Activated CD4-positive, alpha-beta memory T cell treated with anti-CD3 and anti-CD28 coated beads, Interleukin-2, amount 10 ng/mL, durations not matched to agents 7 days and 5 days (primary cell): Measurements from ENCODE around the gene NTF4. TPM values are rescaled to one million over a fixed set of nuclear protein-coding genes. Genes with fewer than 3 reads are reported as not detected.
"Not testable (repeated sequence)": the region's sequence is repeated elsewhere in the genome, so short reads cannot be mapped to it uniquely, and the experiment has no call there.

Experiments used
- CTCF ChIA-PET: fragments of 350-600 bp; sonication (Branson Sonifier 250); formaldehyde crosslinking; loops from one replicate; lab custom pipeline; 2021; ENCODE audit warnings: antibody characterized with exemption, inconsistent platforms; lab: Charles Lee
- POLR2A ChIA-PET: fragments of 350-600 bp; sonication (Branson Sonifier 250); formaldehyde crosslinking; loops from one replicate; lab custom pipeline; 2021; ENCODE audit warnings: antibody characterized with exemption; lab: Charles Lee
- DNase-seq: peaks from one replicate; pipeline ENCODE4 v3.0.0-alpha.2; 2020
- H3K27ac Mint-ChIP-seq: one replicate; pipeline ENCODE4 v1.8.0; 2021; ENCODE audit warnings: mild to moderate bottlenecking, mixed read lengths
- H3K27me3 Mint-ChIP-seq: one replicate; pipeline ENCODE4 v1.8.0; 2021; ENCODE audit warnings: mixed read lengths
- H3K36me3 Mint-ChIP-seq: one replicate; pipeline ENCODE4 v1.8.0; 2021; ENCODE audit warnings: low read depth, mixed read lengths
- H3K4me1 Mint-ChIP-seq: one replicate; pipeline ENCODE4 v1.8.0; 2021; ENCODE audit warnings: mixed read lengths
- H3K4me3 Mint-ChIP-seq: one replicate; pipeline ENCODE4 v1.8.0; 2021; ENCODE audit warnings: mild to moderate bottlenecking, mixed read lengths
- H3K9me3 Mint-ChIP-seq: one replicate; pipeline ENCODE4 v1.8.0; 2021; ENCODE audit warnings: mixed read lengths
- total RNA-seq, 2 experiments: library from RNA; stranded (reverse); gene quantifications; one replicate each; pipeline ENCODE4 v1.2.3, GENCODE V29; 2021

NTF4 gene
- total RNA-seq, 2 experiments from 2014 or later, result not detected

DNA sequence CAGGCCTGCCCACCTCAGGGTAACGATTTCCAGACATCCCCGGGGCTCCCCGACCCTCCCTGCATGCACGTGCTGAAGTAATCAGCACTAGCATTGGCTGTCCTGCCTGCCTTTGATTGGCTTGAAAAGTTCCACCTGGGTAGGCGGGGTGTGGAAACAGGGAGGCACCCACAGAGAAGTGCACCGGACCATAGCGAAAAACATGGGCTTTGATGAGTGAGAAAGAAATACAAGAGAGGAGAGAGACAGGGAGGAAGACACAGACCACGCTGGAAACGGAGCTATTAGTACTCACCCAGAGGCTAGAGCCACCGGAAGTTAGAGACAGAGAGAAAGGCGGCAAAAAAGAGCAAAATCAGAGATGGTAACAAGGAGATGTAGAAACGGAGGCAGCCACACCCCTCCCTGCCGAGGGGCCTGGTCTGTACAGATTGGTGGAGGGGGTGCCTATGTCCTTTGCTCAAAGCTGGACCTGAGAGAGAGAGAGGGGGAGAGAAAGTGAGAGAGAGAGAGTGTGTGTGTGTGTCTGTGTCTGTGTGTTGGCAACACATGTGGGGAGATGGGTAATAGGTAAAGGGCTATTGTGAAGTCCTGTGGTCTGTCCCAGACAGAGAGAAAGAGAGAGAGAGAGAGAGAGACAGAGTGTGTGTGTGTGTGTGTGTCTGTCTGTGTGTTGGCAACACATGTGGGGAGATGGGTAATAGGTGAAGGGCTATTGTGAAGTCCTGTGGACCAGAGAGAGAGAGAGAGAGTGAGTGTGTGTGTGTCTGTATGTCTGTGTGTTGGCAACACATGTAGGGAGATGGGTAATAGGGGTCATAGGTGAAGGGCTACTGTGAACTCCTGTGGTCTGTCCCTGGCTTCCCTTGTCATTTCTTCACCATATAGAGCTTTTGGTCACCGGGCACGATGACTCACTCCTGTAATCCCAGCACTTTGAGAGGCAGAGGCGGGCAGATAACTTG is 43.4 kb downstream of the NTF4 start:
- POLR2A ChIA-PET, result interaction anchor here (1.5 kb wide), 1 partner anchor 28 kb away, joined by 3 read pairs; the partner anchor contains the start of genes GYS1 and RUVBL2
- CTCF ChIA-PET, result interaction anchor here (4.7 to 6.0 kb wide), 2 partner anchors 22 to 28 kb away, joined by 28 to 52 read pairs; partner anchors contain the start of genes GYS1 and RUVBL2
- Mint-ChIP-seq H3K4me1 (peaks cover 38% of the 10 kb centered on the region), H3K27ac (no peak overlapping the region), H3K4me3 (no peak overlapping the region), H3K27me3 (peaks cover 9% of the 10 kb centered on the region), H3K36me3 (no peaks in the 10 kb centered on the region), H3K9me3 (no peaks in the 10 kb centered on the region)
- DNase-seq, result no peak

- H3K4me1 Mint-ChIP-seq, result peaks cover 38% of the 10 kb centered on the region
- peaks cover 3% of the 10 kb centered on the region for H3K36me3 Mint-ChIP-seq
- ChIA-PET CTCF (interaction anchor here (0.8 to 6.0 kb wide), 3 partner anchors 21 to 50 kb away, joined by 3 to 52 read pairs (median 28); partner anchors contain the start of genes GYS1 and RUVBL2), POLR2A (interaction anchor here (1.5 kb wide), 1 partner anchor 27 kb away, joined by 3 read pairs; the partner anchor contains the start of genes GYS1 and RUVBL2)
- H3K27me3 Mint-ChIP-seq, result peaks cover 9% of the 10 kb centered on the region
- no peak overlapping the region for H3K27ac Mint-ChIP-seq
- DNase-seq, result no peak
- H3K9me3 Mint-ChIP-seq, result no peaks in the 10 kb centered on the region
- H3K4me3 Mint-ChIP-seq, result no peak overlapping the region
These were observed 44.3 kb downstream of the NTF4 start for GRCh38 chr19:49020342-49020741.

- Mint-ChIP-seq H3K27ac (peak overlapping the region; percentile 62), H3K36me3 (peaks cover 4% of the 10 kb centered on the region), H3K9me3 (no peaks in the 10 kb centered on the region), H3K27me3 (peaks cover 9% of the 10 kb centered on the region), H3K4me1 (peaks cover 38% of the 10 kb centered on the region), H3K4me3 (peak overlapping the region; percentile 82)
- DNase-seq, result peak; percentile 71
- CTCF ChIA-PET, result interaction anchor here (0.8 to 6.0 kb wide), 6 partner anchors 12 to 179 kb away, joined by 3 to 52 read pairs (median 3); partner anchors contain the start of genes CGB2, GYS1 and RUVBL2
- POLR2A ChIA-PET, result interaction anchor here (0.6 to 2.7 kb wide), 2 partner anchors 26 to 33 kb away, joined by 3 to 15 read pairs; partner anchors contain the start of genes GYS1 and RUVBL2
These were observed 45.2 kb downstream of the NTF4 start for GRCh38 chr19:49019242-49019932.

DNA sequence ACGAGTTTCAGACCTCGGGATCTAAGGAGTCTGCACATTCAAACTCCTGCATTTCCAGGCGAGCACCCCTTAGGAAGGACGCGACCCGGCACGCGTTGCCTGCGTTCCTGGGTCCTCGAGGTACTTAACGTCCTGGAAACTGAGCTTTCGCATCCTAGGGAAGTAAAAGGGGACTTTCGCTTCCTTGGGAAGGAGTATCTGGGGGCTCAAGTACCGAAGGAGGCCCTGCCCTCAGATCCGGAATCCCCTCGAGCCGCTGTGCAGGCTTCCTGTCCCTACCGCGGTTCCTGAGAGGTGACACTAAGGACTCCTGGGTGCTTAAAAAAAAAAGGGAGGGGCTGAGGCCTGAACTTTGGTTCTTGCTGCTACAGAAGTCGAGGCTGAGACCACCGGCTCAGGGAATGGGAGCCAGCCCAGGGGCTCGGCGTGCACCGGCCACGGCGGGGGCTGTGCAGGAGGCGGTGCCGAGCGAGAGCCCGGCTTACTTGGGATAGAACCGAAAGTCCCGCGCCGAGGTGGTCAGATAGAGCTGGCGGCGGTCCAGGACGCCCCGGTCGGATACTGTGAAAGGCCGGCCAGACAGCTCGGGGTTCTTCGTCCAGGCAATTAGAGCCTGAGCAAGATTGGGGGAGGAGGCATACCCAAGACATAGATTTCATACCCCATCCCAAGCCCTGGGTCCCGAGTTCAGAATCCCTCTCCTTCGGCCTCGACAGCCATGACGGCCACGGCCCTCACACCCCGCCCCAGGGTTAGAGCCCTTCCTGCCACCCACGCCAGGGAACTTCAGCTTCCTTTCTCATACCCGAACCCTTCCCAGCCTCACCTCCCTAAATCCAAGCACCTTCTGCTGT is 46.0 kb downstream of the NTF4 start:
- H3K27me3 Mint-ChIP-seq, H3K9me3 Mint-ChIP-seq, H3K27ac Mint-ChIP-seq: not testable (repeated sequence)
- POLR2A ChIA-PET, result interaction anchor here (0.6 to 2.7 kb wide), 4 partner anchors 9 to 69 kb away, joined by 3 to 15 read pairs (median 3); partner anchors contain the start of genes GYS1 and RUVBL2
- DNase-seq, result peak; percentile 28
- peaks cover 38% of the 10 kb centered on the region for H3K4me1 Mint-ChIP-seq
- H3K36me3 Mint-ChIP-seq, result peaks cover 10% of the 10 kb centered on the region
- CTCF ChIA-PET, result interaction anchor here (0.8 to 6.0 kb wide), 6 partner anchors 13 to 180 kb away, joined by 3 to 52 read pairs (median 3); partner anchors contain the start of genes CGB2, GYS1 and RUVBL2
- H3K4me3 Mint-ChIP-seq, result peak overlapping the region; percentile 82

GRCh38 chr19:49017666-49018351 is 46.8 kb downstream of the NTF4 start:
- CTCF ChIA-PET, result interaction anchor here (0.8 to 6.0 kb wide), 3 partner anchors 18 to 77 kb away, joined by 3 to 52 read pairs (median 28); partner anchors contain the start of genes GYS1 and RUVBL2
- Mint-ChIP-seq H3K4me3 (peak overlapping the region; percentile 82), H3K27ac (no peak overlapping the region), H3K27me3 (peaks cover 9% of the 10 kb centered on the region), H3K4me1 (peaks cover 38% of the 10 kb centered on the region), H3K9me3 (no peaks in the 10 kb centered on the region), H3K36me3 (peaks cover 11% of the 10 kb centered on the region)
- peak; percentile 72 for DNase-seq
- POLR2A ChIA-PET, result interaction anchor here (0.7 to 2.7 kb wide), 3 partner anchors 9 to 68 kb away, joined by 3 to 15 read pairs (median 3); partner anchors contain the start of genes GYS1 and RUVBL2

- H3K36me3 Mint-ChIP-seq, result peaks cover 11% of the 10 kb centered on the region
- CTCF ChIA-PET, result interaction anchor here (4.7 to 6.0 kb wide), 2 partner anchors 17 to 24 kb away, joined by 28 to 52 read pairs; partner anchors contain the start of genes GYS1 and RUVBL2
- H3K4me3 Mint-ChIP-seq, result peak within 1 kb of the TSS; percentile 82
- POLR2A ChIA-PET, result interaction anchor here (2.7 kb wide), 1 partner anchor 24 kb away, joined by 15 read pairs; the partner anchor contains the start of genes GYS1 and RUVBL2
- no peaks in the 10 kb centered on the region for H3K9me3 Mint-ChIP-seq
- no peak within 1 kb of the TSS for H3K27ac Mint-ChIP-seq
- DNase-seq, result no peak
- peaks cover 9% of the 10 kb centered on the region for H3K27me3 Mint-ChIP-seq
- peaks cover 38% of the 10 kb centered on the region for H3K4me1 Mint-ChIP-seq
These were observed 47.5 kb downstream of the NTF4 start, which contains the start of gene LHB for GRCh38 chr19:49017041-49017665. Gene LHB (minus strand): TSS chr19:49017091. CDS start chr19:49017081, 10 bp downstream.

- Mint-ChIP-seq H3K4me1 (peaks cover 31% of the 10 kb centered on the region), H3K36me3 (peaks cover 13% of the 10 kb centered on the region), H3K27me3 (peaks cover 9% of the 10 kb centered on the region), H3K27ac (no peak overlapping the region), H3K4me3 (no peak overlapping the region), H3K9me3 (no peaks in the 10 kb centered on the region)
- CTCF ChIA-PET, result interaction anchor here (1.2 kb wide), 1 partner anchor 23 kb away, joined by 4 read pairs; the partner anchor contains the start of genes GYS1 and RUVBL2
- no peak for DNase-seq
- POLR2A ChIA-PET, result no interaction called here
These were observed 48.4 kb downstream of the NTF4 start for GRCh38 chr19:49016067-49016839.

GRCh38 chr19:49014870-49015255 is 49.8 kb downstream of the NTF4 start:
- Mint-ChIP-seq H3K27ac (no peak overlapping the region), H3K9me3 (no peaks in the 10 kb centered on the region), H3K27me3 (peaks cover 9% of the 10 kb centered on the region), H3K36me3 (peaks cover 22% of the 10 kb centered on the region), H3K4me1 (peaks cover 21% of the 10 kb centered on the region), H3K4me3 (no peak overlapping the region)
- DNase-seq, result no peak
- CTCF ChIA-PET, result interaction anchor here (1.2 kb wide), 1 partner anchor 21 kb away, joined by 4 read pairs; the partner anchor contains the start of genes GYS1 and RUVBL2
- POLR2A ChIA-PET, result no interaction called here

- Mint-ChIP-seq H3K9me3 (no peaks in the 10 kb centered on the region), H3K36me3 (peaks cover 25% of the 10 kb centered on the region), H3K27ac (no peak overlapping the region), H3K27me3 (peaks cover 8% of the 10 kb centered on the region), H3K4me3 (no peak overlapping the region), H3K4me1 (peaks cover 16% of the 10 kb centered on the region)
- DNase-seq, result no peak
- ChIA-PET POLR2A (interaction anchor here (0.5 to 1.5 kb wide), 3 partner anchors 21 to 544 kb away, joined by 3 to 5 read pairs (median 3); partner anchors contain the start of genes GYS1 and RUVBL2), CTCF (interaction anchor here (1.3 to 2.7 kb wide), 2 partner anchors 14 to 21 kb away, joined by 5 to 8 read pairs; partner anchors contain the start of genes GYS1 and RUVBL2)
These were observed 50.3 kb downstream of the NTF4 start for GRCh38 chr19:49014123-49014869.
